Thoracic aorta (tissue), 2 donors: ENCODE measurements around the gene RPAP2. TPM values are rescaled to one million over a fixed set of nuclear protein-coding genes. Genes with fewer than 3 reads are reported as not detected.

Experiments used
- ATAC-seq: fragments of 150-250 bp; one replicate; pipeline ENCODE4 v1.8.0; 2017; ENCODE audit warnings: low read depth; ENCODE audit not compliant: insufficient number of reproducible peaks, low FRiP score
- DNase-seq: peaks from one replicate; pipeline ENCODE4 v3.0.0-alpha.2; 2020; ENCODE audit warnings: low spot score
- H3K27ac ChIP-seq, 2 donors: fragments of 200-600 bp; sonication (generic); 1 replicate in 1 of 2; 2 replicates in 1 of 2; pipeline ENCODE4 v1.5.1; 2016; ENCODE audit warnings: mild to moderate bottlenecking in 2 of 2, moderate library complexity in 2 of 2
- H3K27me3 ChIP-seq: fragments of 200-600 bp; sonication (generic); replicated peaks from 2 replicates; pipeline ENCODE4 v1.6.0; 2016; ENCODE audit warnings: mild to moderate bottlenecking; ENCODE audit not compliant: insufficient read depth
- H3K36me3 ChIP-seq: fragments of 200-600 bp; sonication (generic); one replicate; pipeline ENCODE4 v1.5.1; 2016
- H3K4me1 ChIP-seq, 2 donors: fragments of 200-600 bp; sonication (generic); 1 replicate in 1 of 2; 2 replicates in 1 of 2; pipeline versions ENCODE4 v1.5.1 to v1.6.0; 2016; ENCODE audit warnings: low read depth in 2 of 2, mild to moderate bottlenecking in 1 of 2; ENCODE audit not compliant: control insufficient read depth in 1 of 2
- H3K4me3 ChIP-seq: fragments of 200-600 bp; sonication (generic); 2 replicates; pipeline ENCODE4 v1.5.1; 2016; ENCODE audit warnings: mild to moderate bottlenecking
- H3K9me3 ChIP-seq: fragments of 200-600 bp; sonication (generic); 2 replicates; pipeline ENCODE4 v1.5.1; 2016
- total RNA-seq, 2 donors: library from RNA; depleted of rRNA; stranded (reverse); fragments of >200 nt; gene quantifications; one replicate each; pipeline versions ENCODE4 v1.1.0 to v1.2.3, GENCODE V29; 2016
- TF ChIP-seq, protein P1 (sequence below): fragments of 200-600 bp; sonication (generic); IDR thresholded peaks from one replicate; pipeline ENCODE4 v1.5.1; 2019; ENCODE audit warnings: antibody characterized with exemption

RPAP2 gene
- total RNA-seq, 2 donors from 2014 or later = 7.0 to 11.2 TPM

DNA sequence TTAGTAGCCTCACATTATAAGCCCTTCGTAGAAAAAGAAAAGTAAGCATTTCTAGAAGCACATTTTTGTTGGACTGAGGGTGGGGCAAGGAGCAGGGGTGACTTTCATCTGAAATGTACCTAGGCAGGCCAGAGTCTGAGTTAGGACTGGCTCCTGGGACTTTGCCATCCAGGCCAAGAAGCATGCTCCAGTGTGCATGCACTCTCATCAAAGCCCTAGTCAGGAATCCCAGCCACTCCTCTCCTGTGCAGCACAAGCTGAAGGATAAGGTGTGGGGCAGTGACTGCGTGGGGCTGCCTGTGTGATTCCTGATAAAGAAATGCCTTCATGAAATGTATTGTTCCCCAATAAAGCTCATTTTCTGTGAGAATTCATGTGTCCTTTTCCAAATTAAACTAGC, 99.7 kb downstream of the RPAP2 start:
- H3K27ac ChIP-seq = no peak overlapping the region
- H3K4me3 ChIP-seq = no peak overlapping the region
- no peaks in the 10 kb centered on the region for H3K4me1 ChIP-seq
- ATAC-seq (no peak), DNase-seq (no peak)
- H3K9me3 ChIP-seq = peaks cover 16% of the 10 kb centered on the region
- H3K27me3 ChIP-seq = no peaks in the 10 kb centered on the region
- H3K36me3 ChIP-seq = no peaks in the 10 kb centered on the region
- TF ChIP-seq, protein P1, sequence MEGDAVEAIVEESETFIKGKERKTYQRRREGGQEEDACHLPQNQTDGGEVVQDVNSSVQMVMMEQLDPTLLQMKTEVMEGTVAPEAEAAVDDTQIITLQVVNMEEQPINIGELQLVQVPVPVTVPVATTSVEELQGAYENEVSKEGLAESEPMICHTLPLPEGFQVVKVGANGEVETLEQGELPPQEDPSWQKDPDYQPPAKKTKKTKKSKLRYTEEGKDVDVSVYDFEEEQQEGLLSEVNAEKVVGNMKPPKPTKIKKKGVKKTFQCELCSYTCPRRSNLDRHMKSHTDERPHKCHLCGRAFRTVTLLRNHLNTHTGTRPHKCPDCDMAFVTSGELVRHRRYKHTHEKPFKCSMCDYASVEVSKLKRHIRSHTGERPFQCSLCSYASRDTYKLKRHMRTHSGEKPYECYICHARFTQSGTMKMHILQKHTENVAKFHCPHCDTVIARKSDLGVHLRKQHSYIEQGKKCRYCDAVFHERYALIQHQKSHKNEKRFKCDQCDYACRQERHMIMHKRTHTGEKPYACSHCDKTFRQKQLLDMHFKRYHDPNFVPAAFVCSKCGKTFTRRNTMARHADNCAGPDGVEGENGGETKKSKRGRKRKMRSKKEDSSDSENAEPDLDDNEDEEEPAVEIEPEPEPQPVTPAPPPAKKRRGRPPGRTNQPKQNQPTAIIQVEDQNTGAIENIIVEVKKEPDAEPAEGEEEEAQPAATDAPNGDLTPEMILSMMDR = no peak

DNA sequence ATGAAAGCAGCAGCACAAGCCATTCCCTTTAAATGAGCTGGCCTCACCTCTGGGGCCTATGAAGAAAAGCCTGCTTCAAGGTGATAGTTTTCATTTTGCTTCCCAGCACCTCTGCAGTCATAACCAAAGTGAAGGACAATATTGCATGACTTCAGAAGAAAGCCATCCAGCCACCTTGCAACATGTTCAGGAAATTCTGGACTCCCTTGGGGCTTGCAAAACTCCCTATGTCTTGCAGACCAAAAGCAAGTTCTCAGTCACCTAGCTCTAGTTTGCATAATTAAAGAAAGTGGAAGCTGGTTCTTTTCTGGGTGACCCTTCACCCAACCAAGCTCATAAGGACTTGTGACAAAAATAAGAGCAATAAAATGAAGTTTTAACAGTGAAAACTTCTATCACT, 100.2 kb downstream of the RPAP2 start:
- TF ChIP-seq, protein P1 = no peak

DNA sequence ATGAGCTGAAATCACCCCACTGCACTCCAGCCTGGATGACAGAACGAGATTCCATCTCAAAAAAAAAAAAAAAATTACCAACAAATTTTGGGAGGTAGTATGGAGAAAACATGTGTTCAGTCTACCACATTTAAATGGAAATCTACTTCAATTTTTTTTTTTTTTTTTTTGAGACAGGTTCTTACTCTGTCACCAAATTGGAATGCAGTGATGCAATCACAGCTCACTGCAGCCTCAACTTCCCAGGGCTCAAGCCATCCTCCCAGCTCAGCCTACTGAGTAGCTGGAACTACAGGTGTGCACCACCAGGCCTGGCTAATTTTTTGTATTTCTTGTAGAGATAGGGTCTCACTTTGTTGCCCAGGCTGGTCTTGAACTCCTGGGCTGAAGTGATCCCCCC, 105.8 kb downstream of the RPAP2 start:
- ATAC-seq (no peak), DNase-seq (no peak)
- Histone ChIP-seq H3K27me3 (no peaks in the 10 kb centered on the region), H3K36me3 (no peaks in the 10 kb centered on the region), H3K9me3 (peaks cover 8% of the 10 kb centered on the region), H3K4me3 (no peak overlapping the region), H3K27ac (no peak overlapping the region), H3K4me1 (no peaks in the 10 kb centered on the region)
- TF ChIP-seq, protein P1 = no peak

More for the DNA sequence above, 100.2 kb downstream of the RPAP2 start:
- Histone ChIP-seq H3K4me3 (no peak overlapping the region), H3K4me1 (no peaks in the 10 kb centered on the region), H3K27ac (no peak overlapping the region), H3K36me3 (no peaks in the 10 kb centered on the region), H3K27me3 (no peaks in the 10 kb centered on the region), H3K9me3 (peaks cover 13% of the 10 kb centered on the region)
- ATAC-seq (no peak), DNase-seq (no peak)

DNA sequence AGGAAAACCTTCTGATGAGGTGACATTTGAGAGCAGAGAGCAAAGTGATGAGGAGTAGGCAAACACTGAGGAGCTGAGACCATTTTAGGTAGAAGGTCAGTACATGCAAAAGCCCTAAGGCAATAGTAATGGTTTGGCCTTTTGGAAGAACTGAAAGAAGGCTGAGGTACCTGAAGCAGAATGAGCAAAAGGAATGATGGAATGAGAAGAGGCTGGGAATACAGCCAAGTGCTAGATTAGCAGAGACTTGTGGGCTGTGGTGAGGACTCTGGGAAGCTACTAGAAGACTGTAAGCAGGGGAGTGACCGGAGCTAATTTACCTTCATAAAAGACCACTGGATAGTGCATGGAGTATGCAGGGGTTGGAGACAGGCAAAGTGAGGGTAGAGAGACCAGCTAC, 110.0 kb downstream of the RPAP2 start:
- H3K9me3 ChIP-seq = no peaks in the 10 kb centered on the region
- no peak for DNase-seq
- no peak for ATAC-seq

DNA sequence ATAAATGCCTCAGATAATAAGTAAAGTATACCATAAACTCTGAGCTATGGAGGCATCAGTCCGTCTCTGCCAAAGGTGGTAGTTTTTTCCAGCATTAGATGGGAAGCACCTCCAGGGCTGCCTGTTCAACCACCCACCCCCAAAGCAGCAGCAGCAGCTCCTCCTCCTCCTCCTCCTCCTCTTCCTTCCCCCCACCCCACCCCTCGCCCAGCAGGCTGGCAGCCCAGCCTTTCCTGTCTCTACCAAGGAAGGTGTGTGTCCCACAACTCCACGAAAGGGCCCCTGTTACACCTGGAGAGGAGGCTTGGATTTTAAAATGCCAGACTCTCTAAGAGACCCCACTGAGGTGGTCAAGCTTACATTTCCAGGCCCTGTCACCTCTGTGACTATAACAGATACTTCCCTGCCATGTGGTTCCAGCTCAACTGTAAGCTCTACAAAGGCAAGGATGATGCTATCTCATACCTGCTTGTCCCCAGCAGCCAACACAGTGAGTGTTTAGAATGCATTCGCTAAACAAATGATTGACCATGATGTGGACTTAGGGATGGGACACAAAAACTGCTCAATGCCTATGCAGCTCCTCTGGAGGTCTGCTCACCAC, 111.2 kb downstream of the RPAP2 start:
- DNase-seq (no peak), ATAC-seq (no peak)
- no peaks in the 10 kb centered on the region for H3K36me3 ChIP-seq
- no peaks in the 10 kb centered on the region for H3K9me3 ChIP-seq
- no peaks in the 10 kb centered on the region for H3K27me3 ChIP-seq
- H3K4me3 ChIP-seq = no peak overlapping the region
- H3K27ac ChIP-seq = no peak overlapping the region
- no peaks in the 10 kb centered on the region for H3K4me1 ChIP-seq
- TF ChIP-seq, protein P1 = no peak

More for the DNA sequence above, 110.0 kb downstream of the RPAP2 start:
- Histone ChIP-seq H3K27me3 (no peaks in the 10 kb centered on the region), H3K4me3 (no peak overlapping the region), H3K27ac (no peak overlapping the region), H3K36me3 (no peaks in the 10 kb centered on the region), H3K4me1 (no peaks in the 10 kb centered on the region)
- TF ChIP-seq, protein P1 = no peak
